ENCODE results near the gene MSTN. TPM values are rescaled to one million over a fixed set of nuclear protein-coding genes. Genes with fewer than 3 reads are reported as not detected.
"Not testable (repeated sequence)": the region's sequence is repeated elsewhere in the genome, so short reads cannot be mapped to it uniquely, and the experiment has no call there.

Gene MSTN
- total and polyA plus RNA-seq, 2 experiments from 2014 or later: 0.11 to 0.16 TPM

DNA sequence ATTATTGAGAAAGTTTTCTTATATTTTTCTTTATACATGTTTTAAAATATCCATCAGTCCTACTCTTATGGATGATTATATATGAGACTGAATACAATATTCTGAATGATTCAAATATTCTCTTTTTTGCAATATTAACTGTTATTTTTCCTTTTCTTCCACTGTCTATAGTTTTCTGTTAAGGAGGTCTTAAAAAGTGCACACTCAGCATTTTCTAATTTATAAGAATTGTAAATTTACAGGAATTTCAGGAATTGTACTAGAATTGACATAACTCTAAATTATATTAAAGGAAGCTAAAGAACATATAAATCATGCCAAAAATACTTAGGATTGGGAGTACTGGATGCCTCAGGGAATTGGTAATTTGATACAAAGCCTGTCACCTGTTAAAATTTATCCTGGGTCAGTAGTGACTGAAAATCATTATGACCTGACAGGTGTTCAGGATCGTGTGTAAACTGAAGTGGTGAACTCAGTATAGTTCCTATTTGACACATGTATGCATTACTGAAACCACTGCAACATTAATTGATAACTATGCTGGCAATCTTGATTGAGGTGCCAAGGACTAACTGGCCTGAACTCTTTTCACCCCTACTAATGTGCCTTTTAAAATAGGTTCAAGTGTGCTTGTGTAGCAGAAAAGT is 30.4 kb downstream of the MSTN start:
- Histone ChIP-seq H3K4me3 (no peak overlapping the region), H3K9ac (no peak overlapping the region), H2AFZ (no peak overlapping the region), H4K20me1 (ENCODE audit: insufficient read depth) (no peaks in the 10 kb centered on the region), H3K4me2 (ENCODE audit: unreplicated experiment) (no peak overlapping the region), H3K36me3 (ENCODE audit: low read depth) (no peaks in the 10 kb centered on the region), H3F3A (ENCODE audit: insufficient read depth) (no peaks in the 10 kb centered on the region), H3K79me2 (ENCODE audit: insufficient read depth) (no peaks in the 10 kb centered on the region), H3K27me3 (replicated peaks; ENCODE audit: insufficient read depth) (no peaks in the 10 kb centered on the region), H3K4me1 (ENCODE audit: insufficient read depth) (no peaks in the 10 kb centered on the region), H3K9me2 (ENCODE audit: insufficient read depth) (no peaks in the 10 kb centered on the region), H3K9me3 (ENCODE audit: low read depth) (no peaks in the 10 kb centered on the region), H3K27ac (no peak overlapping the region)
- TF ChIP-seq EZH2 (IDR thresholded peaks at IDR 0.05; ENCODE audit: insufficient read depth, poor library complexity, severe bottlenecking) (no peak), EZH2phosphoT487 (IDR thresholded peaks at IDR 0.05; ENCODE audit: insufficient read depth, low read depth) (no peak)
- WGBS, 2 experiments (ENCODE audit: low coverage in 1 of 2, low lambda C conversion rate in 2 of 2, missing lambda C conversion rate in 2 of 2): 4 to 11% methylated on average over 1 of the region's 1 CpG
- no peak for DNase-seq
- in situ Hi-C loops (cut with MboI): no loop called here

GRCh38 chr2:190023860-190024259 is 38.7 kb downstream of the MSTN start:
- H3K36me3 ChIP-seq (ENCODE audit: low read depth): no peaks in the 10 kb centered on the region
- H3K9ac ChIP-seq: no peak overlapping the region
- TF ChIP-seq EZH2phosphoT487 (IDR thresholded peaks at IDR 0.05; ENCODE audit: insufficient read depth, low read depth) (no peak), EZH2 (IDR thresholded peaks at IDR 0.05; ENCODE audit: insufficient read depth, poor library complexity, severe bottlenecking) (no peak)
- H3K9me2 ChIP-seq (ENCODE audit: insufficient read depth): no peaks in the 10 kb centered on the region
- no peaks in the 10 kb centered on the region for H3K4me1 ChIP-seq (ENCODE audit: insufficient read depth)
- no peak overlapping the region for H3K4me3 ChIP-seq
- H3K4me2 ChIP-seq (ENCODE audit: unreplicated experiment): no peak overlapping the region
- in situ Hi-C loops (cut with MboI): no loop called here
- no peak overlapping the region for H2AFZ ChIP-seq
- H3K27me3 ChIP-seq (replicated peaks; ENCODE audit: insufficient read depth): no peaks in the 10 kb centered on the region
- DNase-seq: peak; percentile 65
- H4K20me1 ChIP-seq (ENCODE audit: insufficient read depth): no peaks in the 10 kb centered on the region
- H3K27ac ChIP-seq: no peak overlapping the region
- no peaks in the 10 kb centered on the region for H3K9me3 ChIP-seq (ENCODE audit: low read depth)
- H3K79me2 ChIP-seq (ENCODE audit: insufficient read depth): no peaks in the 10 kb centered on the region
- whole genome bisulfite sequencing, 2 experiments (ENCODE audit: low coverage in 1 of 2, low lambda C conversion rate in 2 of 2, missing lambda C conversion rate in 2 of 2): 5% methylated on average over 5 of the region's 5 CpGs
- no peaks in the 10 kb centered on the region for H3F3A ChIP-seq (ENCODE audit: insufficient read depth)

GRCh38 chr2:190020720-190021119 is 41.8 kb downstream of the MSTN start:
- H3K9me2 ChIP-seq (ENCODE audit: insufficient read depth): no peaks in the 10 kb centered on the region
- H3K4me2 ChIP-seq (ENCODE audit: unreplicated experiment): no peak overlapping the region
- H4K20me1 ChIP-seq (ENCODE audit: insufficient read depth): no peaks in the 10 kb centered on the region
- no peaks in the 10 kb centered on the region for H3K79me2 ChIP-seq (ENCODE audit: insufficient read depth)
- in situ Hi-C loops (cut with MboI): no loop called here
- H3F3A ChIP-seq (ENCODE audit: insufficient read depth): no peaks in the 10 kb centered on the region
- H3K27ac ChIP-seq: no peak overlapping the region
- H3K9ac ChIP-seq: no peak overlapping the region
- H3K27me3 ChIP-seq (replicated peaks; ENCODE audit: insufficient read depth): no peaks in the 10 kb centered on the region
- DNase-seq: no peak
- TF ChIP-seq EZH2 (IDR thresholded peaks at IDR 0.05; ENCODE audit: insufficient read depth, poor library complexity, severe bottlenecking) (no peak), EZH2phosphoT487 (IDR thresholded peaks at IDR 0.05; ENCODE audit: insufficient read depth, low read depth) (no peak)
- H3K4me1 ChIP-seq (ENCODE audit: insufficient read depth): no peaks in the 10 kb centered on the region
- H3K9me3 ChIP-seq (ENCODE audit: low read depth): no peaks in the 10 kb centered on the region
- no peak overlapping the region for H3K4me3 ChIP-seq
- H2AFZ ChIP-seq: no peak overlapping the region
- H3K36me3 ChIP-seq (ENCODE audit: low read depth): no peaks in the 10 kb centered on the region

DNA sequence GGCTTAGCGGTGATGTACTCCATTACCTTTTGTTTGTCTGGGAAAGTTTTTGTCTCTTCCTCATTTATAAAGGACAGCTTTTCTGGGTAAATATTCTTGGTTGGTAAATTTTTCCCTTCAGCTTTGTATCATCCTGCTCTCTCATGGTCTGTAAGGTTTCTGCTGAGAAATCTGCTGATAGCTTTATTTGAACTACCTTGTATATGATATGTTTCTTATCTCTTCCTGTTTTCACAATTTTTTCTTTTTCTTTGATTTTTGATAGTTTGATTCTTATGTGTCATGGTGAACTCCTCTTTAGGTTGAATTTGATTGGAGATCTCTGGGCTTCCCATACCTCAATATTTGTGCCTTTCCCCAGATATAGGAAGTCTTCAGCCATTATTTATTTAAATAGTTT is 44.7 kb downstream of the MSTN start:
- Histone ChIP-seq H3K27me3 (replicated peaks; ENCODE audit: insufficient read depth) (no peaks in the 10 kb centered on the region), H3K27ac (no peak overlapping the region), H2AFZ (no peak overlapping the region), H3K79me2 (ENCODE audit: insufficient read depth) (no peaks in the 10 kb centered on the region), H4K20me1 (ENCODE audit: insufficient read depth) (no peaks in the 10 kb centered on the region), H3K36me3 (ENCODE audit: low read depth) (no peaks in the 10 kb centered on the region), H3K4me3 (no peak overlapping the region), H3F3A (ENCODE audit: insufficient read depth) (no peaks in the 10 kb centered on the region), H3K9ac (no peak overlapping the region), H3K9me3 (ENCODE audit: low read depth) (no peaks in the 10 kb centered on the region), H3K4me1 (ENCODE audit: insufficient read depth) (no peaks in the 10 kb centered on the region), H3K9me2 (ENCODE audit: insufficient read depth) (no peaks in the 10 kb centered on the region), H3K4me2 (ENCODE audit: unreplicated experiment) (no peak overlapping the region)
- WGBS, 2 experiments (ENCODE audit: low coverage in 1 of 2, low lambda C conversion rate in 2 of 2, missing lambda C conversion rate in 2 of 2): 65 to 82% methylated on average over 1 of the region's 1 CpG
- in situ Hi-C loops (cut with MboI): no loop called here
- TF ChIP-seq EZH2 (IDR thresholded peaks at IDR 0.05; ENCODE audit: insufficient read depth, poor library complexity, severe bottlenecking) (no peak), EZH2phosphoT487 (IDR thresholded peaks at IDR 0.05; ENCODE audit: insufficient read depth, low read depth) (no peak)
- no peak for DNase-seq

- H3K79me2 ChIP-seq (ENCODE audit: insufficient read depth); DNase-seq; H2AFZ ChIP-seq; H3K9me2 ChIP-seq (ENCODE audit: insufficient read depth); H3K9ac ChIP-seq; in situ Hi-C loops (cut with MboI); H4K20me1 ChIP-seq (ENCODE audit: insufficient read depth); H3K27me3 ChIP-seq (replicated peaks; ENCODE audit: insufficient read depth); H3K4me1 ChIP-seq (ENCODE audit: insufficient read depth); H3F3A ChIP-seq (ENCODE audit: insufficient read depth); H3K36me3 ChIP-seq (ENCODE audit: low read depth); H3K4me2 ChIP-seq (ENCODE audit: unreplicated experiment); H3K9me3 ChIP-seq (ENCODE audit: low read depth); H3K27ac ChIP-seq; H3K4me3 ChIP-seq: not testable (repeated sequence)
- 40 to 75% methylated on average over 1 of the region's 1 CpG for WGBS, 2 experiments (ENCODE audit: low coverage in 1 of 2, low lambda C conversion rate in 2 of 2, missing lambda C conversion rate in 2 of 2)
Observed at GRCh38 chr2:190015969-190016368, 46.6 kb downstream of the MSTN start.
